T follicular helper cell (primary cell): Measurements from ENCODE around the gene SMIM41.
A peak's percentile ranks its signal among the peaks of the same experiment; 100 is the strongest.

ENCODE experiments used
- DNase-seq: peaks from one replicate; pipeline ENCODE4 v3.0.0-alpha.2; 2020; ENCODE audit warnings: low read depth

The SMIM41 gene

GRCh38 chr12:52063082-52063924 is 16.2 kb upstream of the SMIM41 start:
- no peak for DNase-seq

- DNase-seq = no peak
Measured at GRCh38 chr12:52063981-52064649, 15.4 kb upstream of the SMIM41 start.

GRCh38 chr12:52066346-52067080 is 13.0 kb upstream of the SMIM41 start:
- DNase-seq = no peak

GRCh38 chr12:52067081-52067374 is 12.5 kb upstream of the SMIM41 start:
- no peak for DNase-seq

GRCh38 chr12:52069327-52070184 is 9.9 kb upstream of the SMIM41 start, which contains the start of gene ATG101:
TSS of gene ATG101 (plus strand) at chr12:52069978. CDS start at chr12:52073651, 3,673 bp downstream.
- DNase-seq = peak; percentile 76

GRCh38 chr12:52070185-52070925 is 9.1 kb upstream of the SMIM41 start:
- no peak for DNase-seq

GRCh38 chr12:52073531-52074381 is 5.7 kb upstream of the SMIM41 start:
- no peak for DNase-seq

- DNase-seq = no peak
Measured at GRCh38 chr12:52074971-52075724, 4.4 kb upstream of the SMIM41 start.

- DNase-seq = no peak
Measured at GRCh38 chr12:52076811-52077210, 2.7 kb upstream of the SMIM41 start.

- no peak for DNase-seq
Measured at GRCh38 chr12:52078276-52078675, 1.2 kb upstream of the SMIM41 start.

- DNase-seq = no peak
Measured at GRCh38 chr12:52080403-52081251, 1.1 kb downstream of the SMIM41 start.

- DNase-seq = no peak
Measured at GRCh38 chr12:52081263-52081733, 1.8 kb downstream of the SMIM41 start.

- DNase-seq = no peak
Measured at GRCh38 chr12:52082026-52082668, 2.6 kb downstream of the SMIM41 start.

- DNase-seq = no peak
Measured at GRCh38 chr12:52082669-52082987, 3.1 kb downstream of the SMIM41 start.

- DNase-seq = peak; percentile 49
Measured at GRCh38 chr12:52082988-52083637, 3.6 kb downstream of the SMIM41 start.

GRCh38 chr12:52083638-52083996 is 4.1 kb downstream of the SMIM41 start:
- DNase-seq = no peak

- no peak for DNase-seq
Measured at GRCh38 chr12:52084491-52085231, 5.2 kb downstream of the SMIM41 start.
